Hepatocyte (in vitro differentiated cells): ENCODE results near the gene KNDC1. TPM values are rescaled to one million over a fixed set of nuclear protein-coding genes. Genes with fewer than 3 reads are reported as not detected.

Experiments used
- DNase-seq: peaks from one replicate; pipeline ENCODE4 v3.0.0-alpha.2; 2016; ENCODE audit warnings: low spot score
- H2AFZ ChIP-seq: fragments of 200-600 bp; sonication (generic); 2 replicates; pipeline ENCODE4 v1.6.0; 2016; ENCODE audit warnings: antibody characterized with exemption, mild to moderate bottlenecking
- H3K27ac ChIP-seq: fragments of 200-600 bp; sonication (generic); 2 replicates; pipeline ENCODE4 v1.5.1; 2016; ENCODE audit warnings: mild to moderate bottlenecking
- H3K27me3 ChIP-seq: fragments of 200-600 bp; sonication (generic); 2 replicates; pipeline ENCODE4 v1.6.1; 2016
- H3K36me3 ChIP-seq: fragments of 200-600 bp; sonication (generic); replicated peaks from 2 replicates; pipeline ENCODE4 v1.5.1; 2016; ENCODE audit warnings: low read depth; ENCODE audit not compliant: insufficient read depth
- H3K4me1 ChIP-seq: fragments of 200-600 bp; sonication (generic); 2 replicates; pipeline ENCODE4 v1.5.1; 2016; ENCODE audit warnings: mild to moderate bottlenecking, moderate library complexity; ENCODE audit not compliant: insufficient read depth
- H3K4me2 ChIP-seq: fragments of 200-600 bp; sonication (generic); 2 replicates; pipeline ENCODE4 v1.6.0; 2016
- H3K4me3 ChIP-seq: fragments of 200-600 bp; sonication (generic); 2 replicates; pipeline ENCODE4 v1.5.1; 2016; ENCODE audit warnings: mild to moderate bottlenecking
- H3K79me2 ChIP-seq: fragments of 200-600 bp; sonication (generic); 2 replicates; pipeline ENCODE4 v1.6.0; 2017; ENCODE audit warnings: mild to moderate bottlenecking
- H3K9me2 ChIP-seq: fragments of 200-600 bp; sonication (generic); replicated peaks from 2 replicates; pipeline ENCODE4 v1.6.0; 2017; ENCODE audit warnings: mild to moderate bottlenecking; ENCODE audit not compliant: insufficient read depth
- H3K9me3 ChIP-seq: fragments of 200-600 bp; sonication (generic); 2 replicates; pipeline ENCODE4 v1.5.1; 2016; ENCODE audit warnings: low read depth, mild to moderate bottlenecking
- H4K20me1 ChIP-seq: fragments of 200-600 bp; sonication (generic); 2 replicates; pipeline ENCODE4 v1.6.0; 2016; ENCODE audit warnings: mild to moderate bottlenecking; ENCODE audit not compliant: insufficient read depth, poor library complexity, severe bottlenecking
- EZH2 ChIP-seq: fragments of 200-600 bp; sonication (generic); IDR thresholded peaks from 2 replicates; pipeline ENCODE4 v1.6.1; 2016; ENCODE audit warnings: antibody characterized with exemption, mild to moderate bottlenecking, borderline replicate concordance
- EZH2phosphoT487 ChIP-seq: fragments of 200-600 bp; sonication (generic); IDR thresholded peaks from one replicate; pipeline ENCODE4 v1.6.1; 2018; ENCODE audit warnings: antibody characterized with exemption, mild to moderate bottlenecking, low read depth, moderate library complexity; ENCODE audit not compliant: unreplicated experiment, severe bottlenecking
- WGBS: methylation state at CpG from one replicate; pipeline ENCODE4 v1.1.6; 2016; ENCODE audit warnings: low lambda C conversion rate; ENCODE audit errors: missing lambda C conversion rate; 5-methylcytosine and 5-hydroxymethylcytosine counted together
- polyA plus RNA-seq: library from polyadenylated mRNA; unstranded; fragments of >200 nt; fragmentation: Nextera tagmentation; extraction: Ambion mirVana; gene quantifications from 2 replicates; pipeline ENCODE4 v1.2.1, GENCODE V29; 2016
- total RNA-seq: library from RNA; depleted of rRNA; stranded (reverse); fragments of >200 nt; gene quantifications from 2 replicates; pipeline ENCODE4 v1.2.3, GENCODE V29; 2014
- TF ChIP-seq, protein P1 (sequence below): fragments of 200-600 bp; sonication (generic); IDR thresholded peaks from 2 replicates; pipeline ENCODE4 v1.5.1; 2016; ENCODE audit warnings: antibody characterized with exemption, mild to moderate bottlenecking; ENCODE audit not compliant: poor library complexity

Gene KNDC1
- total and polyA plus RNA-seq, 2 experiments from 2014 or later = 3.8 to 4.3 TPM

DNA sequence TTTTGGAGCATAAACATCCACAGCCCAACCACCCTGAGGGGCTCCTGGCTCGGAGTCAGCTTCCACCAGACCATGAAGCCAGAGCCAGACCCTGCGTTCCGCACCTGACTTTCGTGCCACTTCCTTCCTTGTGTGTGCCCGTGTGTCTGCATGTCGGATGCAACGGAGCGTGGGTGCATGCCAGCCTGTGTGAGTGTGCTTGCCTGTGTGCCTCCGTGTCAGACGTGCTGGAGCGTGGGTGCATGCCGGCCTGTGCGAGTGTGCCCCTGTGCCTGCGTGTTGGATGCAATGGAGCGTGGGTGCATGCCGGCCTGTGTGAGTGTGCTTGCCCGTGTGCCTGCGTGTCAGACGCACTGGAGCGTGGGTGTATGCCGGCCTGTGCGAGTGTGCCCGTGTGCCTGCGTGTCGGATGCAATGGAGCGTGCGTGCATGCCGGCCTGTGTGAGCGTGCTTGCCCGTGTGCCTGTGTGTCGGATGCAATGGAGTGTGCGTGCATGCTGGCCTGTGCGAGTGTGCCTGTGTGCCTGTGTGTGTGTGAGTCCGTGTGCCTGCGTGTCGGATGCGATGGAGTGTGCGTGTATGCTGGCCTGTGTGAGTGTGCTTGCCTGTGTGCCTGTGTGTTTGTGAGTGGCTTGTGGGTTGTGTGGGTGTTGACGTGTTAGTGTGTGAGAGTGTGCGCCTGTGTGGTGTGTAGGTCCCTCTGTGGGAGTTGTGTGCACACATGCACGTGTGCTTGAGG lies 28.1 kb upstream of the KNDC1 start:
- H3K9me3 ChIP-seq = no peaks in the 10 kb centered on the region
- H3K27me3 ChIP-seq = no peaks in the 10 kb centered on the region
- H3K27ac ChIP-seq = no peak overlapping the region
- H3K4me2 ChIP-seq = no peak overlapping the region
- no peaks in the 10 kb centered on the region for H3K4me1 ChIP-seq
- H3K4me3 ChIP-seq = no peak overlapping the region
- TF ChIP-seq EZH2phosphoT487 (no peak), EZH2 (no peak)
- TF ChIP-seq, protein P1, sequence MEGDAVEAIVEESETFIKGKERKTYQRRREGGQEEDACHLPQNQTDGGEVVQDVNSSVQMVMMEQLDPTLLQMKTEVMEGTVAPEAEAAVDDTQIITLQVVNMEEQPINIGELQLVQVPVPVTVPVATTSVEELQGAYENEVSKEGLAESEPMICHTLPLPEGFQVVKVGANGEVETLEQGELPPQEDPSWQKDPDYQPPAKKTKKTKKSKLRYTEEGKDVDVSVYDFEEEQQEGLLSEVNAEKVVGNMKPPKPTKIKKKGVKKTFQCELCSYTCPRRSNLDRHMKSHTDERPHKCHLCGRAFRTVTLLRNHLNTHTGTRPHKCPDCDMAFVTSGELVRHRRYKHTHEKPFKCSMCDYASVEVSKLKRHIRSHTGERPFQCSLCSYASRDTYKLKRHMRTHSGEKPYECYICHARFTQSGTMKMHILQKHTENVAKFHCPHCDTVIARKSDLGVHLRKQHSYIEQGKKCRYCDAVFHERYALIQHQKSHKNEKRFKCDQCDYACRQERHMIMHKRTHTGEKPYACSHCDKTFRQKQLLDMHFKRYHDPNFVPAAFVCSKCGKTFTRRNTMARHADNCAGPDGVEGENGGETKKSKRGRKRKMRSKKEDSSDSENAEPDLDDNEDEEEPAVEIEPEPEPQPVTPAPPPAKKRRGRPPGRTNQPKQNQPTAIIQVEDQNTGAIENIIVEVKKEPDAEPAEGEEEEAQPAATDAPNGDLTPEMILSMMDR = no peak
- no peak for DNase-seq
- no peaks in the 10 kb centered on the region for H3K9me2 ChIP-seq
- WGBS = 92% methylated on average over 26 of the region's 41 CpGs
- no peaks in the 10 kb centered on the region for H3K36me3 ChIP-seq
- no peak overlapping the region for H2AFZ ChIP-seq
- H3K79me2 ChIP-seq = no peaks in the 10 kb centered on the region
- no peaks in the 10 kb centered on the region for H4K20me1 ChIP-seq

DNA sequence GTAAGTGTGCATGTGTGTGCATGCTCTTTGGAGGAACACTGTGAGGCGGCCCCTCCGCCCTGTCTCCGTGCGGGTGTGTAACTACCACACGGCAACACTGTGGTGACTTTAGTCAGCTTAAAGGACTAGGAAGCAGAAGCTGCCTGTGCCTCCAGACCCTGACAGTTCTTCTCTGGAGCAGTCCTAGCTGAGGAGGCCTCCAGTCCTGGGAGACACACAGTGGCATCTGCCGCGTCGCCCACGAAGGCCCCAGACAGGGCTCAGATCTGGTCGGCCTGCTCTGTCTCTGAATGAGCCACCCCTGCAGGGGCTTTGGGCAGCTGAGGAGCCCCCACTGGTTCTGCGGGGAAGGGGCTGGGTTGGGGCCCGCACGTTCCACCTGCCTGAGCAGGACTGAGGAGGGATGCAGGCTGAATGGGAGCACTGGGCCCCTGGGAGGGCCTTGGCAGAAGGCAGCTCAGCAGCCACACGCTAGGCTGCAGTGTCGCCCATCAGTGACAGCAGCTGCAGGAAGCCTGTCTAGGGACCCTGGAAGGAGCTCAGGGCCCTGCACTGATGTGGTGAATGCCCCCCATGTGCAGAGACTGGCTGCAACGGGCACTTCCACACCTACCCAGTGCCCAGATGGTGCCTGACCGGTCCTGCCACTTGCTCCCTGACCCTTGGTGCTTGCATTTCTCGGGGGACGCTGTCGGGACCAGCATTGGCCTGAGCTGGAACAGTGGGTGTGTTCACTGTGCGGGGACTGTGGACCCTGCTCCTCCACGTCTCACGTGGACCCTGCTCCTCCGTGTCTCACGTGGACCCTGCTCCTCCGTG lies 27.3 kb upstream of the KNDC1 start:
- Histone ChIP-seq H3K9me3 (no peaks in the 10 kb centered on the region), H3K9me2 (no peaks in the 10 kb centered on the region), H3K27me3 (no peaks in the 10 kb centered on the region), H3K4me1 (no peaks in the 10 kb centered on the region), H3K4me2 (no peak overlapping the region), H4K20me1 (no peaks in the 10 kb centered on the region), H3K79me2 (no peaks in the 10 kb centered on the region), H3K27ac (no peak overlapping the region), H2AFZ (no peak overlapping the region), H3K36me3 (no peaks in the 10 kb centered on the region), H3K4me3 (no peak overlapping the region)
- 93% methylated on average over 25 of the region's 26 CpGs for WGBS
- TF ChIP-seq, protein P1 = no peak
- TF ChIP-seq EZH2 (no peak), EZH2phosphoT487 (no peak)
- no peak for DNase-seq

DNA sequence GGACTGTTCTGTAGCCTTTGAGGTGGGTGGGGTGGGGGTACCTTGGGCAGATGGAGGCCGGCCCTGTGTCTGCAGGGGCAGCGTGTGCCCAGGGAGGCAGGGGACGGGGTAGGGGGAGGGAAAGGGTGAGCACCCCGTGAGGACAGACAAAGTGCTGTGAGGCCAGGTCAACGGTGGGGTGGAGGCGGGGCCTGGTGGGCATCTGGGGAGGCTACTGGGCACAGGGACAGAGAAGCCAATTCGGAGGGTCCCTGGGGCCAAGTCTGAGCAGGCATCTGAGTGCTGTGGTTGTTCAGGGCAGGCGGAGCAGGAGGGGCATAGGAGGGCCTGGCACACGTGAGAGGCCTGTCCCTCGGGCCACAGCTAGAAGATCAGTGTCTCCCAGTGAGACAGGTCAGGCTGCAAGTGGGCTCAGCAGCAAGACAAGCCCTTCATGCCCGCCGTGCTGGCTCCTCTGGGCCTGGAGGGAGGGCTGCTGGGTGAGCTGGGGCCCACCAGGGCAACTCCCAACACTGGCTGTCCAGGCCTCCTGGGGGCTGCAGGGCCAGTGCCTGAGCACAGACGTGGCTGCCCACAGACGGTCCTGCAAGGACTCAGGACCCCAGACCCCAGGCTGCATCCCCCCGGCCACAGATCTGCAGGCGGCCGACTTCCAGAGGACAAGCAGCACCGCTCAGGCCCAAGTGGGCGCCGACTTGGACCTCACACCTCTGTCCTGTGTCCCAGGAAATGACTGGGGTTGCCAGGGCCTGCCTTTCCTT lies 26.4 kb upstream of the KNDC1 start:
- TF ChIP-seq EZH2phosphoT487 = no peak
- TF ChIP-seq, protein P1 = no peak
- no peak for TF ChIP-seq EZH2
- no peaks in the 10 kb centered on the region for H3K9me3 ChIP-seq
- WGBS = 88% methylated on average over 17 of the region's 20 CpGs
- H2AFZ ChIP-seq = no peak overlapping the region
- H3K9me2 ChIP-seq = no peaks in the 10 kb centered on the region
- H3K36me3 ChIP-seq = no peaks in the 10 kb centered on the region
- H3K4me3 ChIP-seq = no peak overlapping the region
- no peaks in the 10 kb centered on the region for H4K20me1 ChIP-seq
- no peak for DNase-seq
- no peak overlapping the region for H3K4me2 ChIP-seq
- no peaks in the 10 kb centered on the region for H3K4me1 ChIP-seq
- H3K79me2 ChIP-seq = no peaks in the 10 kb centered on the region
- no peak overlapping the region for H3K27ac ChIP-seq
- H3K27me3 ChIP-seq = no peaks in the 10 kb centered on the region
